ENCODE results near the gene LRRC8E.
A peak's percentile ranks its signal among the peaks of the same experiment; 100 is the strongest.
"Not testable (repeated sequence)": the region's sequence is repeated elsewhere in the genome, so short reads cannot be mapped to it uniquely, and the experiment has no call there.

LRRC8E gene

GRCh38 chr19:7887408-7888144, 734 bp upstream of the LRRC8E start:
- no peak for DNase-seq (ENCODE audit: low read depth)

GRCh38 chr19:7888826-7889217, 512 bp downstream of the LRRC8E start:
- DNase-seq (ENCODE audit: low read depth): no peak

- DNase-seq (ENCODE audit: low read depth): not testable (repeated sequence)
Measured at GRCh38 chr19:7893362-7894101, 5.2 kb downstream of the LRRC8E start.

GRCh38 chr19:7894612-7895309, 6.5 kb downstream of the LRRC8E start:
- DNase-seq (ENCODE audit: low read depth): no peak

GRCh38 chr19:7895565-7895964, 7.3 kb downstream of the LRRC8E start:
- no peak for DNase-seq (ENCODE audit: low read depth)

GRCh38 chr19:7897292-7897691, 9.0 kb downstream of the LRRC8E start:
- DNase-seq (ENCODE audit: low read depth): no peak

GRCh38 chr19:7898967-7899366, 10.7 kb downstream of the LRRC8E start:
- no peak for DNase-seq (ENCODE audit: low read depth)

- no peak for DNase-seq (ENCODE audit: low read depth)
Measured at GRCh38 chr19:7899751-7900378, 11.6 kb downstream of the LRRC8E start.

- no peak for DNase-seq (ENCODE audit: low read depth)
Measured at GRCh38 chr19:7900401-7900870, 12.1 kb downstream of the LRRC8E start.

- DNase-seq (ENCODE audit: low read depth): no peak
Measured at GRCh38 chr19:7900931-7901330, 12.6 kb downstream of the LRRC8E start.

GRCh38 chr19:7901337-7901736, 13.0 kb downstream of the LRRC8E start:
- no peak for DNase-seq (ENCODE audit: low read depth)

GRCh38 chr19:7902796-7903243, 14.5 kb downstream of the LRRC8E start:
- DNase-seq (ENCODE audit: low read depth): no peak

GRCh38 chr19:7903244-7904073, 15.1 kb downstream of the LRRC8E start, which contains the start of gene MAP2K7:
MAP2K7 (plus strand) TSS chr19:7903877; CDS start chr19:7903945, 68 bp downstream.
- peak; percentile 97 for DNase-seq (ENCODE audit: low read depth)

GRCh38 chr19:7904074-7905020, 16.0 kb downstream of the LRRC8E start:
- no peak for DNase-seq (ENCODE audit: low read depth)

GRCh38 chr19:7905268-7905667, 17.0 kb downstream of the LRRC8E start:
- DNase-seq (ENCODE audit: low read depth): no peak

- no peak for DNase-seq (ENCODE audit: low read depth)
Measured at GRCh38 chr19:7905859-7906258, 17.5 kb downstream of the LRRC8E start.

- DNase-seq (ENCODE audit: low read depth): no peak
Measured at GRCh38 chr19:7907122-7907521, 18.8 kb downstream of the LRRC8E start.

GRCh38 chr19:7907544-7907943, 19.2 kb downstream of the LRRC8E start:
- DNase-seq (ENCODE audit: low read depth): no peak

- no peak for DNase-seq (ENCODE audit: low read depth)
Measured at GRCh38 chr19:7908078-7908699, 19.9 kb downstream of the LRRC8E start.

Measured in HS-5 (cell line).